A549 (cell line): ENCODE measurements around the gene C1QTNF12.

Source experiments
- CEBPB ChIP-seq, 2 experiments: fragments of >200 bp in 1 of 2; sonication (Bioruptor Twin) in 1 of 2; formaldehyde crosslinking in 1 of 2; IDR thresholded peaks; 2 replicates each; pipeline ENCODE4 v1.6.1; 2012 to 2016
- EP300 ChIP-seq, 2 experiments: fragments of >200 bp; sonication (Bioruptor Twin); formaldehyde crosslinking; IDR thresholded peaks; 2 replicates in 1 of 2; 3 replicates in 1 of 2; pipeline ENCODE4 v1.6.1; 2016 to 2017
- FOXS1 ChIP-seq: fragments of 250-450 bp; sonication (Bioruptor Pico); IDR thresholded peaks from 2 replicates; pipeline ENCODE4 v1.5.0; 2020; ENCODE audit warnings: mild to moderate bottlenecking, moderate library complexity
- JUN ChIP-seq, 2 experiments: fragments of >200 bp; sonication (Bioruptor Twin); formaldehyde crosslinking; IDR thresholded peaks; 2 replicates in 1 of 2; 3 replicates in 1 of 2; pipeline ENCODE4 v1.6.1; 2016 to 2017
- MAX ChIP-seq: IDR thresholded peaks from 2 replicates; pipeline ENCODE4 v1.6.1; 2012
- NPAS2 ChIP-seq: fragments of 250-450 bp; sonication (Bioruptor Pico); IDR thresholded peaks from 2 replicates; pipeline ENCODE4 v1.8.0; 2022; ENCODE audit warnings: mild to moderate bottlenecking, moderate library complexity, borderline replicate concordance
- RCOR1 ChIP-seq: fragments of 150-350 bp; IDR thresholded peaks from 2 replicates; pipeline ENCODE4 v1.6.1; 2014; ENCODE audit warnings: antibody characterized with exemption, low read length, low read depth
- SMC3 ChIP-seq: fragments of >200 bp; sonication (Bioruptor Twin); formaldehyde crosslinking; IDR thresholded peaks from 3 replicates; pipeline ENCODE4 v1.6.1; 2018; ENCODE audit warnings: inconsistent platforms
- ZFP36 ChIP-seq: fragments of 450-650 bp; IDR thresholded peaks from 2 replicates; pipeline ENCODE4 v1.6.1; 2014; ENCODE audit warnings: borderline replicate concordance; ENCODE audit not compliant: partially characterized antibody
- TF ChIP-seq, protein P1 (sequence below): fragments of >200 bp; sonication (Bioruptor Twin); formaldehyde crosslinking; IDR thresholded peaks from 3 replicates; pipeline ENCODE4 v1.5.1; 2016
- TF ChIP-seq, protein P2 (sequence below): fragments of 150-350 bp; IDR thresholded peaks from 2 replicates; pipeline ENCODE4 v1.6.1; 2014; ENCODE audit warnings: low read depth, mild to moderate bottlenecking, low read length

- TF ChIP-seq RCOR1, result no peak
- TF ChIP-seq, protein P1, sequence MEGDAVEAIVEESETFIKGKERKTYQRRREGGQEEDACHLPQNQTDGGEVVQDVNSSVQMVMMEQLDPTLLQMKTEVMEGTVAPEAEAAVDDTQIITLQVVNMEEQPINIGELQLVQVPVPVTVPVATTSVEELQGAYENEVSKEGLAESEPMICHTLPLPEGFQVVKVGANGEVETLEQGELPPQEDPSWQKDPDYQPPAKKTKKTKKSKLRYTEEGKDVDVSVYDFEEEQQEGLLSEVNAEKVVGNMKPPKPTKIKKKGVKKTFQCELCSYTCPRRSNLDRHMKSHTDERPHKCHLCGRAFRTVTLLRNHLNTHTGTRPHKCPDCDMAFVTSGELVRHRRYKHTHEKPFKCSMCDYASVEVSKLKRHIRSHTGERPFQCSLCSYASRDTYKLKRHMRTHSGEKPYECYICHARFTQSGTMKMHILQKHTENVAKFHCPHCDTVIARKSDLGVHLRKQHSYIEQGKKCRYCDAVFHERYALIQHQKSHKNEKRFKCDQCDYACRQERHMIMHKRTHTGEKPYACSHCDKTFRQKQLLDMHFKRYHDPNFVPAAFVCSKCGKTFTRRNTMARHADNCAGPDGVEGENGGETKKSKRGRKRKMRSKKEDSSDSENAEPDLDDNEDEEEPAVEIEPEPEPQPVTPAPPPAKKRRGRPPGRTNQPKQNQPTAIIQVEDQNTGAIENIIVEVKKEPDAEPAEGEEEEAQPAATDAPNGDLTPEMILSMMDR, result no peak
- TF ChIP-seq SMC3, result no peak
- TF ChIP-seq EP300 (IDR thresholded peaks at IDR 0.05), result no peak
- TF ChIP-seq, protein P2, sequence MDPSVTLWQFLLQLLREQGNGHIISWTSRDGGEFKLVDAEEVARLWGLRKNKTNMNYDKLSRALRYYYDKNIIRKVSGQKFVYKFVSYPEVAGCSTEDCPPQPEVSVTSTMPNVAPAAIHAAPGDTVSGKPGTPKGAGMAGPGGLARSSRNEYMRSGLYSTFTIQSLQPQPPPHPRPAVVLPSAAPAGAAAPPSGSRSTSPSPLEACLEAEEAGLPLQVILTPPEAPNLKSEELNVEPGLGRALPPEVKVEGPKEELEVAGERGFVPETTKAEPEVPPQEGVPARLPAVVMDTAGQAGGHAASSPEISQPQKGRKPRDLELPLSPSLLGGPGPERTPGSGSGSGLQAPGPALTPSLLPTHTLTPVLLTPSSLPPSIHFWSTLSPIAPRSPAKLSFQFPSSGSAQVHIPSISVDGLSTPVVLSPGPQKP, result no peak
- no peak for TF ChIP-seq JUN (IDR thresholded peaks at IDR 0.05)
- no peak for TF ChIP-seq FOXS1 (CRISPR knock-in tag)
- no peak for TF ChIP-seq ZFP36
- TF ChIP-seq NPAS2, result no peak
- no peak for TF ChIP-seq MAX
- no peak for TF ChIP-seq CEBPB (IDR thresholded peaks at IDR 0.05)
Observed at GRCh38 chr1:1285102-1285571, 38.6 kb upstream of the C1QTNF12 start.
